GM12891 (cell line): ENCODE results near the gene TEAD4.
"Not testable (repeated sequence)": the region's sequence is repeated elsewhere in the genome, so short reads cannot be mapped to it uniquely, and the experiment has no call there.

ENCODE experiments used
- DNase-seq: peaks from one replicate; pipeline ENCODE4 v3.0.0; 2011; ENCODE audit warnings: low spot score; ENCODE audit not compliant: insufficient read length
- FAIRE-seq: peaks from 2 replicates; lab custom pipeline; 2011; peaks lifted over from hg19 to GRCh38; lab: Jason Lieb, UNC
- PAX5 ChIP-seq: IDR thresholded peaks from 2 replicates; pipeline ENCODE4 v1.6.1; 2011; ENCODE audit warnings: low read length, moderate library complexity, mild to moderate bottlenecking; ENCODE audit not compliant: insufficient read depth, severe bottlenecking
- POLR2A ChIP-seq: IDR thresholded peaks from 2 replicates; pipeline ENCODE4 v1.6.1; 2011; ENCODE audit warnings: low read depth, low read length, control low read depth
- POLR2AphosphoS5 ChIP-seq: IDR thresholded peaks from 2 replicates; pipeline ENCODE4 v1.6.1; 2011; ENCODE audit warnings: low read depth, low read length, control low read depth
- POU2F2 ChIP-seq: IDR thresholded peaks from 2 replicates; pipeline ENCODE4 v1.6.1; 2011; ENCODE audit warnings: low read depth, mild to moderate bottlenecking, control low read depth, low read length, moderate library complexity
- SPI1 ChIP-seq: IDR thresholded peaks from 2 replicates; pipeline ENCODE4 v1.6.1; 2011; ENCODE audit warnings: low read depth, low read length, control low read depth
- TAF1 ChIP-seq: IDR thresholded peaks from 2 replicates; pipeline ENCODE4 v1.6.1; 2011; ENCODE audit warnings: low read depth, low read length, control low read depth

TEAD4 gene

GRCh38 chr12:3049611-3050249, 90.5 kb downstream of the TEAD4 start:
- FAIRE-seq = no peak
- no peak for TF ChIP-seq POLR2AphosphoS5

DNA sequence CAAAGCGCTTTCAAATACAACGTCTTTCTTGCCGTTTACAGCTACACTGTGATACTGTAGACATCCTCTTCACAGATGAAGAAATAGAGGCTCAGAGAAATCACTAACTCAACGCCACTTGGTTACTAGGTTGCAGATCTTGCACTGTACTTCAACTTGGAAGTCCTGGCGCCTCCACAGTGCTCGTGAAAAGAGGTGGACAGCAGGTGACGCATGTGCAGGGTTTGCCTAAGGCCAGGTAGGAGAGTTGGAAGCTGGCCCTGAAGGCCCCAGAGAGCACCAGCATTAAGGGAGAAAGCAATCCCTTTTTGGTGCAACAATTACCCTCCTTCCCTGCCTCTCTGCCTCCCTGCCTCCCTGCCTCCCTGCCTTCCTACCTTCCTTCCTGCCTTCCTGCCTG, 95.2 kb downstream of the TEAD4 start:
- no peak for FAIRE-seq
- no peak for TF ChIP-seq SPI1
- TF ChIP-seq POLR2A = no peak
- no peak for TF ChIP-seq PAX5
- TF ChIP-seq POLR2AphosphoS5 = no peak
- no peak for TF ChIP-seq POU2F2
- no peak for TF ChIP-seq TAF1

More at GRCh38 chr12:3049611-3050249, 90.5 kb downstream of the TEAD4 start:
- DNase-seq = no peak

DNA sequence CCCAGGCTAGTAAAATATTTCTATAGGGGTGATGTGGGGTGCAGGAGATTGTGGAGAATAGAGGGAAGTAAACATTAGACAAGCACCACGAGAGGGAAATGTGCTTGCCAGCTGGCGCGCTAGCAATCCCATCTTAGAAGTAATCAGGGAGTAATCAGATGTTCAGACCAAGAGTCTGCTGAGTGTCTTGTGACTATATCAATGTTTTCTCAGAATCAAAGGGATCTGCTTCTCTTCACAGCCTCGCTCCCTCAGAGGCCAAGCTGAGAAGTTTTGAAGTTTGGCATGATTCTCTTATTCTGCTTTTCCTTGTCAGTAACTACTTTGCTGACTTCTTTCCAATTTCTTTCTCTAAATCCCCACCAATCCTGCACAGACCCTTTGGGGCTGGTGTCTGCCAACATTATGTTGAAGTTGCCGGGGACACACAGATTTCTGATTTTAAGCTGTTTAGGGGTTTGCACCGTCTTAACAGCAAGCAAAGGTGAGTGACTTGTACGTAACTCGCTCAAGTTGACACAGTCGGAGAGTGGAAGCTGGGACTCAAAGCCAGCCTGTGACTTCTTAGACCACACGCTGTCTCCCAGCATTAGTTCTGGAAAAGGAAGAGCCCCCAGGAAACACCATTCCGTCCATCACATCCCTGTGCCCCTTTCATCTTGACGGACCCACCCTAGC, 96.0 kb downstream of the TEAD4 start:
- DNase-seq (no peak), FAIRE-seq (no peak)
- TF ChIP-seq POLR2AphosphoS5 (no peak), TAF1 (no peak), PAX5 (no peak), POLR2A (no peak), POU2F2 (no peak), SPI1 (no peak)

More for the DNA sequence above, 95.2 kb downstream of the TEAD4 start:
- no peak for DNase-seq

DNA sequence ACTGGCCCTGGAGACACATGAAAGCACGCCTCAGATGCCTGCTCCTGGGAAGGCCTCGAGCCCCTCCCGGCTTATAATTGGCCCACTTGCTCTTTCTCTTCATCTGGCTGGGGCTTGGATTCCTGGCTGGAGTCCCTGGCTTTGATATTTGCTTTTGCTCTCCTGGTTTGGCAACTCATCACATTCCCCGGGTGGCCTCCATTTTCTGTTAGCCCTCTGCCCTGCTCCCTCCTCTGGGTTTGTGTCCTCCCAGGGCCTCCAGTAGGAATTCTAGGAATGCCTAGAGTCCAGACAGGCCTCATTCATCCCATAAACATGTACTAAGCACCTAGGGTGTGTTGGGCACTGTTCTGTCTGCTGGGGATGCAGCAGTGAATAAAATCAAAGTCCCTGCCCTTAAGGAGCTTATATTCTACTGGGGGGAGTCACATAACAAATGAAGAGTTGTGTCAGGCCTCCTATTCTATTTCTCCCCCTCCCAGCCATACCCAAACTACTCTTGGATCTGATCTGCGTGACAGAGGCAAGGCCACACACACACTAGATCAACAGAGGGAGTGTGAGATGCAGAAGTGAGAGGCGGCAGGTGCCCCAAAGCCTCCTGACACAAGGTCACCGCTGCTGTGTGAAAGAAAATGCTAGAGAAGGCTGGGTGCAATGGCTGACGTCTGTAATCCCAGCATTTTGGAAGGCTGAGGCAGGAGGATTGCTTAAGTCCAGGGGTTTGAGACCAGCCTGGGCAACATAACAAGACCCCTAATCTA, 96.7 kb downstream of the TEAD4 start:
- TF ChIP-seq SPI1 (no peak), POU2F2 (no peak), POLR2AphosphoS5 (no peak), PAX5 (no peak), POLR2A (no peak), TAF1 (no peak)
- FAIRE-seq (no peak), DNase-seq (no peak)

DNA sequence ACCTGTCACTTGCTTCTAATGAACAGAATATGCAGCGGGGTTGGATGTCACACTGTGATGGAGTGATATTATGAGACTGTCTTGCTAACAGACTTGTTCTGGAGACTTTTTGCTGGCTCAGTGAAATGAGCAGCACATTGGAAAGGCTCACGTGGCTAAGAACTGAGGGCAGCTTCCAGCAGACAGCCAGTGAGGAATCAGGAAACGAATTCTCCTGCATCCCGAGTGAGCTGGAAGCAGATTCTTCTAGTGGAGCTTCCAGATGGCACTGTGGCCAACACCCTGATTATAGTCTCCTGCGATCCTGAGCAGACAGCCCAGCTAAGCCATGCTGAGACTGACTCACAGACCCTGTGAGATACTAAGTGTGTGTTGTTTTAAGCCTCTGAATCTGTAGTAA, 101.9 kb downstream of the TEAD4 start:
- TF ChIP-seq TAF1 (no peak), POLR2A (no peak), PAX5 (no peak), POLR2AphosphoS5 (no peak), SPI1 (no peak), POU2F2 (no peak)
- DNase-seq (no peak), FAIRE-seq (no peak)

GRCh38 chr12:3061501-3062215, 102.5 kb downstream of the TEAD4 start:
- no peak for FAIRE-seq
- no peak for DNase-seq
- no peak for TF ChIP-seq POU2F2
- no peak for TF ChIP-seq SPI1
- TF ChIP-seq TAF1 = no peak
- TF ChIP-seq POLR2A = no peak
- no peak for TF ChIP-seq POLR2AphosphoS5
- no peak for TF ChIP-seq PAX5

GRCh38 chr12:3065300-3065699, 106.1 kb downstream of the TEAD4 start:
- TF ChIP-seq POU2F2 = no peak
- TF ChIP-seq POLR2AphosphoS5 = no peak
- TF ChIP-seq POLR2A = no peak
- no peak for TF ChIP-seq SPI1
- TF ChIP-seq PAX5 = no peak
- no peak for TF ChIP-seq TAF1
- DNase-seq (no peak), FAIRE-seq (no peak)

- not testable (repeated sequence) for FAIRE-seq, DNase-seq
These were observed 106.6 kb downstream of the TEAD4 start for GRCh38 chr12:3065846-3066245.

- no peak for TF ChIP-seq POLR2AphosphoS5
- TF ChIP-seq POLR2A = no peak
- no peak for TF ChIP-seq TAF1
- TF ChIP-seq POU2F2 = no peak
- no peak for TF ChIP-seq SPI1
- no peak for TF ChIP-seq PAX5
- no peak for FAIRE-seq
- DNase-seq = no peak
These were observed 110.5 kb downstream of the TEAD4 start for GRCh38 chr12:3069714-3070113.

- no peak for TF ChIP-seq POLR2AphosphoS5
- no peak for TF ChIP-seq POU2F2
- no peak for TF ChIP-seq PAX5
- no peak for TF ChIP-seq TAF1
- no peak for TF ChIP-seq POLR2A
- TF ChIP-seq SPI1 = no peak
- DNase-seq (no peak), FAIRE-seq (no peak)
These were observed 111.9 kb downstream of the TEAD4 start for GRCh38 chr12:3071107-3071506.
